PC-9 (cell line): ENCODE measurements around the gene ANP32A. TPM values are rescaled to one million over a fixed set of nuclear protein-coding genes. Genes with fewer than 3 reads are reported as not detected.

Experiments used
- BruUV-seq: library from RNA; stranded (reverse); fragments of 400-500 nt; replicated peaks from 2 replicates; lab custom pipeline; 2021; lab: Mats Ljungman, UMichigan
- CTCF ChIA-PET: fragments of 300-600 bp; sonication (Branson Sonifier 250); formaldehyde crosslinking; loops from one replicate; lab custom pipeline; 2022; ENCODE audit warnings: antibody characterized with exemption; lab: Charles Lee
- POLR2A ChIA-PET: fragments of 300-600 bp; sonication (Branson Sonifier 250); formaldehyde crosslinking; loops from one replicate; lab custom pipeline; 2022; ENCODE audit warnings: antibody characterized with exemption; ENCODE audit not compliant: unreplicated experiment; lab: Charles Lee
- DNase-seq, 2 experiments: peaks; one replicate each; pipeline versions ENCODE4 v3.0.0 to v3.0.0-alpha.2; 2015 to 2022; ENCODE audit warnings: mixed read lengths in 1 of 2
- H2AFZ ChIP-seq: fragments of 200-600 bp; sonication (generic); 2 replicates; pipeline ENCODE4 v1.8.1; 2017; ENCODE audit warnings: antibody characterized with exemption
- H3F3A ChIP-seq: fragments of 200-600 bp; sonication (generic); 2 replicates; pipeline ENCODE4 v1.8.1; 2017; ENCODE audit warnings: antibody characterized with exemption, mild to moderate bottlenecking, low read depth; ENCODE audit not compliant: insufficient read depth
- H3K27ac ChIP-seq: fragments of 200-600 bp; sonication (generic); 2 replicates; pipeline ENCODE4 v1.6.1; 2016; ENCODE audit warnings: mixed run types
- H3K27me3 ChIP-seq: fragments of 200-600 bp; sonication (generic); 2 replicates; pipeline ENCODE4 v1.6.1; 2016; ENCODE audit warnings: low read depth, mixed run types; ENCODE audit not compliant: insufficient read depth
- H3K36me3 ChIP-seq: fragments of 200-600 bp; sonication (generic); 2 replicates; pipeline ENCODE4 v1.6.1; 2016; ENCODE audit warnings: low read depth, mixed run types
- H3K4me1 ChIP-seq: fragments of 200-600 bp; sonication (generic); replicated peaks from 2 replicates; pipeline ENCODE4 v1.6.1; 2016; ENCODE audit warnings: mixed run types; ENCODE audit not compliant: insufficient read depth
- H3K4me2 ChIP-seq: fragments of 200-600 bp; sonication (generic); 2 replicates; pipeline ENCODE4 v1.6.1; 2017; ENCODE audit warnings: mixed run types
- H3K4me3 ChIP-seq: fragments of 200-600 bp; sonication (generic); 2 replicates; pipeline ENCODE4 v1.6.1; 2016; ENCODE audit warnings: mixed run types
- H3K79me2 ChIP-seq: fragments of 200-600 bp; sonication (generic); 2 replicates; pipeline ENCODE4 v1.6.1; 2017; ENCODE audit warnings: low read depth, mixed run types
- H3K9me2 ChIP-seq: fragments of 200-600 bp; sonication (generic); 2 replicates; pipeline ENCODE4 v1.8.1; 2017; ENCODE audit warnings: mild to moderate bottlenecking; ENCODE audit not compliant: insufficient read depth
- H3K9me3 ChIP-seq: fragments of 200-600 bp; sonication (generic); 2 replicates; pipeline ENCODE4 v1.8.1; 2016; ENCODE audit warnings: low read depth; ENCODE audit not compliant: insufficient read depth
- H4K20me1 ChIP-seq: fragments of 200-600 bp; sonication (generic); 2 replicates; pipeline ENCODE4 v1.8.1; 2017; ENCODE audit not compliant: insufficient read depth
- EZH2 ChIP-seq: fragments of 200-600 bp; sonication (generic); IDR thresholded peaks from 2 replicates; pipeline ENCODE4 v1.8.0; 2017; ENCODE audit warnings: antibody characterized with exemption, low read depth
- intact Hi-C: fragments of 100-400 bp; cut with micrococcal nuclease; formaldehyde crosslinking; loops from one replicate; pipeline ENCODE4 v1.10.0; 2022; ENCODE audit not compliant: unreplicated experiment
- total RNA-seq: library from RNA; stranded (reverse); gene quantifications from 2 replicates; pipeline ENCODE4 v1.2.3, GENCODE V29; 2021
- TF ChIP-seq, protein P1 (sequence below): fragments of 200-600 bp; sonication (generic); conservative IDR thresholded peaks from 2 replicates; pipeline ENCODE4 v1.6.1; 2017; ENCODE audit warnings: mixed run types, antibody characterized with exemption, mild to moderate bottlenecking, moderate library complexity

The ANP32A gene
- total RNA-seq, 1 experiment from 2014 or later, result 182 TPM

DNA sequence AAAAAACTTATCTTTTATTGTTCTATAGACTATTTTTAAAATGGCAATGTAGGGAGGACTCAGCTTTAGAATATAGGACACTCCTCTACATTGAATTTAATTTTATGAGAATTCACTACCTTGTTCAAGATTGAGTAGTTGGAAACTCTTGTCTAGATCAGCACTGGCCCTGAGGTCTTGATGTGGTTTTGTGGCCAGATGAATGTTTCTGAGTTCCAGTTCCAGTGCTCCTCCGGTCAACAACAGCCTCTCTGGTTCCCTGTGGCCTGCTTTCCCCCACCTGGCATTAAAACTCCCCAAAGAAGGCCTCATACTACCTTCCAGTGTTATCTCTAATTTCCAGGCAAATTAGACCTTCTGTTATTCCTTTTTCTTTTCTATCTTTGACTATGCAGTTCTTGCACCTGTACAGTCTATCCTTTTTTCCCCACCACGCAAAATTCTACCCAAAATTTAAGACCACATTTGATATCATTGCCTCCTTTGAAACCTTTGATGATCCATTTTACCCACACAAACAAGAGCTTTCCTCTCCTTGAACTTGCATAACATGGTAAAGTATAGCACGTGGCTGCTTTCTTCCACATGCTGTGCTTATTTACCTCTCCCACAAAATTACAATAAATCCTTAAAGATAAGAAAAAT, 9.6 kb upstream of the ANP32A start:
- TF ChIP-seq EZH2, result no peak
- TF ChIP-seq, protein P1, sequence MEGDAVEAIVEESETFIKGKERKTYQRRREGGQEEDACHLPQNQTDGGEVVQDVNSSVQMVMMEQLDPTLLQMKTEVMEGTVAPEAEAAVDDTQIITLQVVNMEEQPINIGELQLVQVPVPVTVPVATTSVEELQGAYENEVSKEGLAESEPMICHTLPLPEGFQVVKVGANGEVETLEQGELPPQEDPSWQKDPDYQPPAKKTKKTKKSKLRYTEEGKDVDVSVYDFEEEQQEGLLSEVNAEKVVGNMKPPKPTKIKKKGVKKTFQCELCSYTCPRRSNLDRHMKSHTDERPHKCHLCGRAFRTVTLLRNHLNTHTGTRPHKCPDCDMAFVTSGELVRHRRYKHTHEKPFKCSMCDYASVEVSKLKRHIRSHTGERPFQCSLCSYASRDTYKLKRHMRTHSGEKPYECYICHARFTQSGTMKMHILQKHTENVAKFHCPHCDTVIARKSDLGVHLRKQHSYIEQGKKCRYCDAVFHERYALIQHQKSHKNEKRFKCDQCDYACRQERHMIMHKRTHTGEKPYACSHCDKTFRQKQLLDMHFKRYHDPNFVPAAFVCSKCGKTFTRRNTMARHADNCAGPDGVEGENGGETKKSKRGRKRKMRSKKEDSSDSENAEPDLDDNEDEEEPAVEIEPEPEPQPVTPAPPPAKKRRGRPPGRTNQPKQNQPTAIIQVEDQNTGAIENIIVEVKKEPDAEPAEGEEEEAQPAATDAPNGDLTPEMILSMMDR, result no peak
- CTCF ChIA-PET, result no interaction called here
- intact Hi-C loops, result no loop called here
- Histone ChIP-seq H2AFZ (no peak overlapping the region), H3K27ac (no peak overlapping the region), H3K27me3 (no peaks in the 10 kb centered on the region), H3K9me3 (no peaks in the 10 kb centered on the region), H3K4me3 (no peak overlapping the region), H3K4me1 (no peaks in the 10 kb centered on the region), H3K36me3 (no peaks in the 10 kb centered on the region), H3F3A (no peaks in the 10 kb centered on the region), H4K20me1 (no peaks in the 10 kb centered on the region), H3K4me2 (no peak overlapping the region), H3K79me2 (no peaks in the 10 kb centered on the region), H3K9me2 (no peaks in the 10 kb centered on the region)
- no peak for DNase-seq
- no TSS peak for BruUV-seq
- POLR2A ChIA-PET, result no interaction called here

DNA sequence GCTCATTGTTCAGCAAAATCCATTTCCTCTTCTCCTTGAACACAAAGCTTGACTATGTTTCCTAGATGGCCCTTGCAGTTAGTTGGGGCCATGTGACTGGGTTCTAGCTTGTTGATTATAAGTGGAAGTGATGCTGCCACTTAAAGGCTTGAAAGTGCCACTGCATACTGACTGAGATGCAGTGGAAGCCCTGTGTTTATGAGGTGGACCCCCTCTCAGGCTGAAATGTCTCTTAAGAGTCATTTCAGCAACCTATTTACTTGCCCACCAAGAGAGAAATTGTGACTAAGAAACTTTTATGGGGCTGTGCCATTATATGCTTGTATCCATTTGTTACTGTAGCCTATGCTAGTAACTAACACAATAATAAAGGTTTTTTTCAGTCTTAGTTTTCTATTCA, 8.4 kb upstream of the ANP32A start:
- no peak overlapping the region for H2AFZ ChIP-seq
- TF ChIP-seq, protein P1, result no peak
- TF ChIP-seq EZH2, result no peak
- no peaks in the 10 kb centered on the region for H3K9me3 ChIP-seq
- BruUV-seq, result no TSS peak
- no peaks in the 10 kb centered on the region for H3K27me3 ChIP-seq
- ChIA-PET POLR2A (interaction anchor here (0.7 kb wide), 2 partner anchors 25 to 347 kb away, joined by 3 to 6 read pairs; no protein-coding TSS in a partner anchor), CTCF (interaction anchor here (0.6 kb wide), 1 partner anchor 28 kb away, joined by 6 read pairs; no protein-coding TSS in a partner anchor)
- intact Hi-C loops, result no loop called here
- no peak for DNase-seq
- H3K79me2 ChIP-seq, result peaks cover under 1% of the 10 kb centered on the region; the same call in 1 of the 2 replicates
- H3K36me3 ChIP-seq, result no peaks in the 10 kb centered on the region
- no peaks in the 10 kb centered on the region for H4K20me1 ChIP-seq
- H3K4me2 ChIP-seq, result no peak overlapping the region
- H3K9me2 ChIP-seq, result no peaks in the 10 kb centered on the region
- no peak overlapping the region for H3K27ac ChIP-seq
- H3K4me1 ChIP-seq, result no peaks in the 10 kb centered on the region
- H3K4me3 ChIP-seq, result no peak overlapping the region
- H3F3A ChIP-seq, result no peaks in the 10 kb centered on the region

GRCh38 chr15:68823561-68823960, 2.9 kb upstream of the ANP32A start:
- Histone ChIP-seq H3K4me3 (no peak overlapping the region), H3F3A (peaks cover 14% of the 10 kb centered on the region; the same call in 1 of the 2 replicates), H3K9me3 (no peaks in the 10 kb centered on the region), H2AFZ (no peak overlapping the region), H3K27ac (no peak overlapping the region), H4K20me1 (no peaks in the 10 kb centered on the region), H3K27me3 (no peaks in the 10 kb centered on the region), H3K9me2 (no peaks in the 10 kb centered on the region), H3K79me2 (peaks cover 47% of the 10 kb centered on the region), H3K4me1 (peaks cover 14% of the 10 kb centered on the region), H3K4me2 (no peak overlapping the region), H3K36me3 (no peaks in the 10 kb centered on the region)
- BruUV-seq, result no TSS peak
- ChIA-PET CTCF (no interaction called here), POLR2A (no interaction called here)
- TF ChIP-seq, protein P1, result no peak
- TF ChIP-seq EZH2, result no peak
- DNase-seq, result no peak
- intact Hi-C loops, result no loop called here
